Caco-2 (cell line): ENCODE measurements around the gene PARM1. TPM values are rescaled to one million over a fixed set of nuclear protein-coding genes. Genes with fewer than 3 reads are reported as not detected.

Experiments used
- BruUV-seq: library from RNA; stranded (reverse); fragments of 400-500 nt; replicated peaks from 2 replicates; lab custom pipeline; 2021; lab: Mats Ljungman, UMichigan
- CTCF ChIA-PET: fragments of 300-600 bp; sonication (Branson Sonifier 250); formaldehyde crosslinking; loops from one replicate; lab custom pipeline; 2022; ENCODE audit warnings: antibody characterized with exemption; lab: Charles Lee
- POLR2A ChIA-PET: fragments of 300-600 bp; sonication (Branson Sonifier 250); formaldehyde crosslinking; loops from one replicate; lab custom pipeline; 2022; ENCODE audit warnings: antibody characterized with exemption; lab: Charles Lee
- DNase-seq, 2 experiments: peaks; one replicate each; pipeline versions ENCODE4 v3.0.0 to v3.0.0-alpha.2; 2020 to 2022
- H3K27me3 ChIP-seq: replicated peaks from 2 replicates; pipeline ENCODE4 v1.6.0; 2011; ENCODE audit warnings: low read length; ENCODE audit not compliant: control insufficient read depth, insufficient read depth
- H3K36me3 ChIP-seq: 2 replicates; pipeline ENCODE4 v1.5.1; 2011; ENCODE audit warnings: low read length; ENCODE audit not compliant: control insufficient read depth, insufficient read depth
- H3K4me1 ChIP-seq: fragments of 250-450 bp; sonication (Bioruptor Pico); 2 replicates; pipeline ENCODE4 v1.5.1; 2020; ENCODE audit warnings: mild to moderate bottlenecking
- H3K4me3 ChIP-seq: 2 replicates; pipeline ENCODE4 v1.5.1; 2011; ENCODE audit warnings: low read depth, mild to moderate bottlenecking, control low read depth, low read length
- H3K9me3 ChIP-seq: fragments of 250-450 bp; sonication (Bioruptor Pico); 2 replicates; pipeline ENCODE4 v1.5.1; 2020; ENCODE audit warnings: mild to moderate bottlenecking, moderate library complexity
- H3K27ac Mint-ChIP-seq: one replicate; pipeline ENCODE4 v1.8.0; 2022; ENCODE audit warnings: mixed read lengths; ENCODE audit not compliant: unreplicated experiment
- H3K27me3 Mint-ChIP-seq: one replicate; pipeline ENCODE4 v1.8.0; 2022; ENCODE audit warnings: mixed read lengths; ENCODE audit not compliant: insufficient read depth, unreplicated experiment
- H3K36me3 Mint-ChIP-seq: one replicate; pipeline ENCODE4 v1.8.0; 2022; ENCODE audit warnings: mild to moderate bottlenecking, mixed read lengths; ENCODE audit not compliant: insufficient read depth, unreplicated experiment
- H3K4me1 Mint-ChIP-seq: one replicate; pipeline ENCODE4 v1.8.0; 2022; ENCODE audit warnings: low read depth, mixed read lengths; ENCODE audit not compliant: unreplicated experiment
- H3K4me3 Mint-ChIP-seq: one replicate; pipeline ENCODE4 v1.8.0; 2022; ENCODE audit warnings: mild to moderate bottlenecking, moderate library complexity, mixed read lengths; ENCODE audit not compliant: unreplicated experiment
- H3K9me3 Mint-ChIP-seq: one replicate; pipeline ENCODE4 v1.8.0; 2022; ENCODE audit warnings: mixed read lengths; ENCODE audit not compliant: unreplicated experiment
- intact Hi-C: fragments of 100-400 bp; cut with micrococcal nuclease; formaldehyde crosslinking; loops from one replicate; pipeline ENCODE4 v1.10.0; 2022; ENCODE audit not compliant: unreplicated experiment
- total RNA-seq: library from RNA; stranded (reverse); gene quantifications from 2 replicates; pipeline ENCODE4 v1.2.3, GENCODE V29; 2022
- TF ChIP-seq, protein P1 (sequence below), 2 experiments: fragments of 200-600 bp in 1 of 2; IDR thresholded peaks; 1 replicate in 1 of 2; 2 replicates in 1 of 2; pipeline versions ENCODE4 v1.5.1 to v1.8.0; 2011 to 2022; ENCODE audit warnings: antibody characterized with exemption in 1 of 2, control low read depth in 1 of 2, inconsistent platforms in 1 of 2, low read depth in 1 of 2, low read length in 1 of 2, mild to moderate bottlenecking in 1 of 2, moderate library complexity in 1 of 2; ENCODE audit not compliant: insufficient read depth in 1 of 2, severe bottlenecking in 1 of 2, unreplicated experiment in 1 of 2

Gene PARM1
- total RNA-seq, 1 experiment from 2014 or later = 1.7 TPM

GRCh38 chr4:75065909-75066308, 133.0 kb downstream of the PARM1 start:
- no peaks in the 10 kb centered on the region; the same call in 1 of the 2 replicates for H3K27me3 ChIP-seq
- no peaks in the 10 kb centered on the region for H3K36me3 ChIP-seq
- Mint-ChIP-seq H3K36me3 (no peaks in the 10 kb centered on the region), H3K9me3 (no peaks in the 10 kb centered on the region), H3K4me3 (no peak overlapping the region), H3K27me3 (peaks cover 4% of the 10 kb centered on the region), H3K27ac (no peak overlapping the region), H3K4me1 (no peaks in the 10 kb centered on the region)
- POLR2A ChIA-PET = no interaction called here
- H3K9me3 ChIP-seq = no peaks in the 10 kb centered on the region
- BruUV-seq = no TSS peak
- TF ChIP-seq, protein P1, sequence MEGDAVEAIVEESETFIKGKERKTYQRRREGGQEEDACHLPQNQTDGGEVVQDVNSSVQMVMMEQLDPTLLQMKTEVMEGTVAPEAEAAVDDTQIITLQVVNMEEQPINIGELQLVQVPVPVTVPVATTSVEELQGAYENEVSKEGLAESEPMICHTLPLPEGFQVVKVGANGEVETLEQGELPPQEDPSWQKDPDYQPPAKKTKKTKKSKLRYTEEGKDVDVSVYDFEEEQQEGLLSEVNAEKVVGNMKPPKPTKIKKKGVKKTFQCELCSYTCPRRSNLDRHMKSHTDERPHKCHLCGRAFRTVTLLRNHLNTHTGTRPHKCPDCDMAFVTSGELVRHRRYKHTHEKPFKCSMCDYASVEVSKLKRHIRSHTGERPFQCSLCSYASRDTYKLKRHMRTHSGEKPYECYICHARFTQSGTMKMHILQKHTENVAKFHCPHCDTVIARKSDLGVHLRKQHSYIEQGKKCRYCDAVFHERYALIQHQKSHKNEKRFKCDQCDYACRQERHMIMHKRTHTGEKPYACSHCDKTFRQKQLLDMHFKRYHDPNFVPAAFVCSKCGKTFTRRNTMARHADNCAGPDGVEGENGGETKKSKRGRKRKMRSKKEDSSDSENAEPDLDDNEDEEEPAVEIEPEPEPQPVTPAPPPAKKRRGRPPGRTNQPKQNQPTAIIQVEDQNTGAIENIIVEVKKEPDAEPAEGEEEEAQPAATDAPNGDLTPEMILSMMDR (IDR thresholded peaks at IDR 0.05; ENCODE audit: insufficient read depth in 1 of 2, low read depth in 1 of 2, low read length in 1 of 2, severe bottlenecking in 1 of 2, unreplicated experiment in 1 of 2) = no peak
- CTCF ChIA-PET = no interaction called here
- H3K4me1 ChIP-seq = no peaks in the 10 kb centered on the region
- no peak for DNase-seq
- H3K4me3 ChIP-seq = no peak overlapping the region
- intact Hi-C loops = no loop called here

DNA sequence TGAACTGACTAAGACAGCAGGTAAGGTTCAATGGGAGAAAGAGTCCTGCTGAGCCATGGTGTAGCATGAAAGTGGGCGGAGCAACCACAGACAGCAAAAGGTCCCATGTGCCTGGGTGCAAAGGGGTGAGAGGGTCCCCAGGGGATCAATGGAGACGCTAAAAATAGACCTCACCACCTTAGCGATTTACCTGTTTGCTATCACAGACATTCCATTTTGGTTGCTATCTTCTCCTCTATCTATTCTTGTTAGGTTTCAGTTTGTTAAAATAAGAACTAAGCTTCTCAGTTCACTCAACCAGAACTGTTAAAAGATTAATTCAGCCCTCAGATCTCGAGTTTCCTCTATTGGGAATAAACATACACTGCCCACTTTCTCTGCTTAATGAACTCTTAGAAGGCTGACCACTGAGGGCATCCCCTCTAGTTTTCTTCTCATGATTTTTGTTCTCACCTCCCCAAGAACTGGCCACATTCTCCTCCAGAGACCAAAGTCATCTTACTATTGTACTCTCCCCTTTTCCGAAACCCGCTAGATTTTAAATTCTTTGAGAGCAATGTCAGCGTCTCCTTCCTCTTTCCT, 136.7 kb downstream of the PARM1 start:
- Mint-ChIP-seq H3K4me3 (no peak overlapping the region), H3K36me3 (no peaks in the 10 kb centered on the region), H3K27ac (no peak overlapping the region), H3K27me3 (peaks cover 13% of the 10 kb centered on the region), H3K4me1 (no peaks in the 10 kb centered on the region), H3K9me3 (no peaks in the 10 kb centered on the region)
- DNase-seq = no peak
- BruUV-seq = no TSS peak
- Histone ChIP-seq H3K9me3 (no peaks in the 10 kb centered on the region), H3K4me3 (no peak overlapping the region), H3K36me3 (no peaks in the 10 kb centered on the region), H3K27me3 (no peaks in the 10 kb centered on the region; the same call in 1 of the 2 replicates), H3K4me1 (no peaks in the 10 kb centered on the region)
- ChIA-PET CTCF (no interaction called here), POLR2A (no interaction called here)
- intact Hi-C loops = no loop called here
- TF ChIP-seq, protein P1 (IDR thresholded peaks at IDR 0.05; ENCODE audit: insufficient read depth in 1 of 2, low read depth in 1 of 2, low read length in 1 of 2, severe bottlenecking in 1 of 2, unreplicated experiment in 1 of 2) = no peak

DNA sequence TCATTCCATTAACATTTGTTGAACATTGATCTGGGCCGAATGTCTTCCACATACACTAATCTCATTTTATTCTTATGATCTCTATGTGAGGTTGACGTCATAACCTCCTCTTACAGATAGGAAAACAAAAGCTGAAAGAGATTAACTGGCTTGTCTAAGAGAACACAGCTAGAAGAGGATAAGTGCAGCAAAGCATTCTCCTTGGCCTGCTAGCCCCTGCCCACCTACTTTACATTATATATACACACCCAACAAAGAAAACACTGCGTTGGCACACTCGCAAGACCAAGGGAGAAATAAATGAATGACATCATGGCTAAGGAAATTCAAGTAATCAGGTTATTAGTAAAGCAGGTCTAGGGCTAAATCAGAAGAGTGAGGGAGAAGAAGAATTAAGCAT, 138.4 kb downstream of the PARM1 start:
- intact Hi-C loops = no loop called here
- Mint-ChIP-seq H3K36me3 (no peaks in the 10 kb centered on the region), H3K27ac (no peak overlapping the region), H3K27me3 (peaks cover 13% of the 10 kb centered on the region), H3K9me3 (no peaks in the 10 kb centered on the region), H3K4me3 (no peak overlapping the region), H3K4me1 (no peaks in the 10 kb centered on the region)
- no TSS peak for BruUV-seq
- Histone ChIP-seq H3K4me1 (no peaks in the 10 kb centered on the region), H3K36me3 (no peaks in the 10 kb centered on the region), H3K9me3 (no peaks in the 10 kb centered on the region), H3K27me3 (no peaks in the 10 kb centered on the region; the same call in 1 of the 2 replicates), H3K4me3 (no peak overlapping the region)
- TF ChIP-seq, protein P1 (IDR thresholded peaks at IDR 0.05; ENCODE audit: insufficient read depth in 1 of 2, low read depth in 1 of 2, low read length in 1 of 2, severe bottlenecking in 1 of 2, unreplicated experiment in 1 of 2) = no peak
- no peak for DNase-seq
- ChIA-PET CTCF (no interaction called here), POLR2A (no interaction called here)
